HEK293 (cell line): Measurements from ENCODE around the gene ANKRD31.

ENCODE experiments used
- CTCF ChIA-PET: fragments of 350-600 bp; formaldehyde crosslinking; extraction: SDS; loops from one replicate; lab custom pipeline; 2021; ENCODE audit warnings: antibody characterized with exemption; lab: Yijun Ruan, JAX
- POLR2A ChIA-PET: fragments of 300-600 bp; formaldehyde crosslinking; extraction: SDS; loops from one replicate; lab custom pipeline; 2020; ENCODE audit warnings: antibody characterized with exemption, inconsistent platforms; lab: Yijun Ruan, JAX
- H3K27ac ChIP-seq: fragments of 200-500 bp; sonication (Bioruptor generic); 2 replicates; pipeline ENCODE4 v1.5.1; 2014; ENCODE audit warnings: low read depth, low read length, control low read depth, inconsistent platforms; ENCODE audit errors: extremely low read depth
- H3K36me3 ChIP-seq, 2 experiments: fragments of 200-500 bp in 1 of 2; sonication (Bioruptor generic) in 1 of 2; 1 replicate in 1 of 2; 2 replicates in 1 of 2; pipeline ENCODE4 v1.5.1; 2014 to 2017; ENCODE audit warnings: inconsistent platforms in 2 of 2, low read length in 2 of 2; ENCODE audit not compliant: control insufficient read depth in 2 of 2, insufficient read depth in 1 of 2
- H3K4me1 ChIP-seq: fragments of 200-500 bp; sonication (Bioruptor generic); 2 replicates; pipeline ENCODE4 v1.5.1; 2014; ENCODE audit warnings: mild to moderate bottlenecking, low read length, inconsistent platforms; ENCODE audit not compliant: control insufficient read depth, insufficient read depth
- H3K4me3 ChIP-seq: 2 replicates; pipeline ENCODE4 v1.5.1; 2011; ENCODE audit warnings: low read depth, mild to moderate bottlenecking, control low read depth, low read length, moderate library complexity
- H3K9me3 ChIP-seq: fragments of 200-500 bp; sonication (Bioruptor generic); 2 replicates; pipeline ENCODE4 v1.5.1; 2014; ENCODE audit warnings: low read depth, low read length, inconsistent platforms; ENCODE audit not compliant: control insufficient read depth, insufficient read depth
- FEZF1 ChIP-seq: fragments of 450-650 bp; formaldehyde crosslinking; IDR thresholded peaks from 2 replicates; pipeline ENCODE4 v1.5.1; 2016; ENCODE audit warnings: missing biosample characterization, missing genetic modification characterization
- GLI4 ChIP-seq: fragments of 450-650 bp; formaldehyde crosslinking; IDR thresholded peaks from 2 replicates; pipeline ENCODE4 v1.5.1; 2016; ENCODE audit warnings: missing biosample characterization, missing genetic modification characterization
- HIC1 ChIP-seq: fragments of 450-650 bp; formaldehyde crosslinking; IDR thresholded peaks from 2 replicates; pipeline ENCODE4 v1.5.1; 2016; ENCODE audit warnings: missing biosample characterization, missing genetic modification characterization
- KLF7 ChIP-seq: fragments of 450-650 bp; formaldehyde crosslinking; IDR thresholded peaks from 2 replicates; pipeline ENCODE4 v1.5.1; 2016; ENCODE audit warnings: missing biosample characterization, missing genetic modification characterization, borderline replicate concordance
- KLF9 ChIP-seq: fragments of 450-650 bp; formaldehyde crosslinking; IDR thresholded peaks from 2 replicates; pipeline ENCODE4 v1.5.1; 2016; ENCODE audit warnings: missing biosample characterization, missing genetic modification characterization, low read depth
- TCF7L2 ChIP-seq: IDR thresholded peaks from 2 replicates; pipeline ENCODE4 v1.6.1; 2011; ENCODE audit warnings: low read depth, mild to moderate bottlenecking, inconsistent platforms, low read length, moderate library complexity, borderline replicate concordance
- ZBTB10 ChIP-seq: fragments of 450-650 bp; formaldehyde crosslinking; IDR thresholded peaks from 2 replicates; pipeline ENCODE4 v1.5.1; 2016; ENCODE audit warnings: missing biosample characterization, missing genetic modification characterization
- ZBTB17 ChIP-seq: fragments of 450-650 bp; formaldehyde crosslinking; IDR thresholded peaks from 2 replicates; pipeline ENCODE4 v1.5.1; 2016; ENCODE audit warnings: missing biosample characterization, missing genetic modification characterization
- ZNF133 ChIP-seq: fragments of 450-650 bp; formaldehyde crosslinking; IDR thresholded peaks from 2 replicates; pipeline ENCODE4 v1.5.1; 2016; ENCODE audit warnings: missing biosample characterization, missing genetic modification characterization
- ZNF155 ChIP-seq: fragments of 450-650 bp; formaldehyde crosslinking; IDR thresholded peaks from 2 replicates; pipeline ENCODE4 v1.5.1; 2016; ENCODE audit warnings: missing biosample characterization, missing genetic modification characterization
- ZNF239 ChIP-seq: fragments of 450-650 bp; formaldehyde crosslinking; IDR thresholded peaks from 2 replicates; pipeline ENCODE4 v1.5.1; 2016; ENCODE audit warnings: missing biosample characterization, missing genetic modification characterization
- ZNF248 ChIP-seq: fragments of 450-650 bp; formaldehyde crosslinking; IDR thresholded peaks from 2 replicates; pipeline ENCODE4 v1.5.1; 2017; ENCODE audit warnings: missing biosample characterization, missing genetic modification characterization
- ZNF292 ChIP-seq: fragments of 450-650 bp; formaldehyde crosslinking; IDR thresholded peaks from 2 replicates; pipeline ENCODE4 v1.5.1; 2016; ENCODE audit warnings: low read depth, missing biosample characterization, missing genetic modification characterization, borderline replicate concordance
- ZNF302 ChIP-seq: fragments of 450-650 bp; formaldehyde crosslinking; IDR thresholded peaks from 2 replicates; pipeline ENCODE4 v1.5.1; 2016; ENCODE audit warnings: missing biosample characterization, missing genetic modification characterization, low read depth
- ZNF394 ChIP-seq: fragments of 450-650 bp; formaldehyde crosslinking; IDR thresholded peaks from 2 replicates; pipeline ENCODE4 v1.5.1; 2016; ENCODE audit warnings: missing biosample characterization, missing genetic modification characterization, mild to moderate bottlenecking, moderate library complexity, borderline replicate concordance
- ZNF426 ChIP-seq: fragments of 450-650 bp; formaldehyde crosslinking; IDR thresholded peaks from 2 replicates; pipeline ENCODE4 v1.5.1; 2017; ENCODE audit warnings: missing biosample characterization, missing genetic modification characterization, mild to moderate bottlenecking, inconsistent platforms, moderate library complexity
- ZNF514 ChIP-seq: fragments of 450-650 bp; formaldehyde crosslinking; IDR thresholded peaks from 2 replicates; pipeline ENCODE4 v1.5.1; 2016; ENCODE audit warnings: missing biosample characterization, missing genetic modification characterization
- ZNF521 ChIP-seq: fragments of 450-650 bp; formaldehyde crosslinking; IDR thresholded peaks from 2 replicates; pipeline ENCODE4 v1.5.1; 2017; ENCODE audit warnings: missing biosample characterization, mild to moderate bottlenecking, missing genetic modification characterization
- ZNF701 ChIP-seq: fragments of 450-650 bp; formaldehyde crosslinking; IDR thresholded peaks from 2 replicates; pipeline ENCODE4 v1.5.1; 2016; ENCODE audit warnings: missing biosample characterization, missing genetic modification characterization
- ZNF747 ChIP-seq: fragments of 450-650 bp; formaldehyde crosslinking; IDR thresholded peaks from 2 replicates; pipeline ENCODE4 v1.5.1; 2016; ENCODE audit warnings: missing biosample characterization, missing genetic modification characterization
- TF ChIP-seq, protein P1 (sequence below): fragments of 450-650 bp; formaldehyde crosslinking; IDR thresholded peaks from 2 replicates; pipeline ENCODE4 v1.5.1; 2016; ENCODE audit warnings: missing biosample characterization, missing genetic modification characterization, borderline replicate concordance
- TF ChIP-seq, protein P2 (sequence below): fragments of 450-650 bp; formaldehyde crosslinking; IDR thresholded peaks from 2 replicates; pipeline ENCODE4 v1.5.1; 2017; ENCODE audit warnings: missing biosample characterization, missing genetic modification characterization
- TF ChIP-seq, protein P3 (sequence below): fragments of 450-650 bp; formaldehyde crosslinking; IDR thresholded peaks from 2 replicates; pipeline ENCODE4 v1.5.1; 2016; ENCODE audit warnings: missing biosample characterization, missing genetic modification characterization

ANKRD31 gene

DNA sequence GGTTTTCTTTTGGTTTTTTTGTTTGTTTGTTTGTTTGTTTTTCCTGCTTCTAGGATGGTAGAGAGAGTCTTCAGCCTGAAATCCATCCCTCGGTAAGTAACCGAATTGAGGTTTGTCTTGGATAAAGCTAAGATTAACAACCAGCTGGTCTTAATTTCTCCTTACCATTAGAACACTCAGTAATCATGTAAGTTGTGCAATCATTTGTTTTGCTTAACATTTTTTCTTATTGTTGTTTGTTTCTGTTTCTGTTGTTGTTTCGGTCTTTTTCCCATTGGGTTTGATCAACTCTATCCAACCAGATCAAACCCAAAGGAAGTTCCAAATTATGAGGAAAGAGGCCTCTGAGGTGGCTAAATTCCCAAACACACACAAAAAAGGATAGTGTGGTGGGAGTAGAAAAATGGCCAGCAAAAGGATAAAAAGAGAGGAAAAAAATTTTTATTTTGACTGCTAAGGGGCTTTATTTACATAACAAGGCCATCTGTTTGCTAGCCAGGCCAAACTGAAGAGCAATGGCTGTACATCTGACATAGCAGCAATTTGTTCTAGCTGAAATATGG, 49.6 kb upstream of the ANKRD31 start:
- TF ChIP-seq, protein P1, sequence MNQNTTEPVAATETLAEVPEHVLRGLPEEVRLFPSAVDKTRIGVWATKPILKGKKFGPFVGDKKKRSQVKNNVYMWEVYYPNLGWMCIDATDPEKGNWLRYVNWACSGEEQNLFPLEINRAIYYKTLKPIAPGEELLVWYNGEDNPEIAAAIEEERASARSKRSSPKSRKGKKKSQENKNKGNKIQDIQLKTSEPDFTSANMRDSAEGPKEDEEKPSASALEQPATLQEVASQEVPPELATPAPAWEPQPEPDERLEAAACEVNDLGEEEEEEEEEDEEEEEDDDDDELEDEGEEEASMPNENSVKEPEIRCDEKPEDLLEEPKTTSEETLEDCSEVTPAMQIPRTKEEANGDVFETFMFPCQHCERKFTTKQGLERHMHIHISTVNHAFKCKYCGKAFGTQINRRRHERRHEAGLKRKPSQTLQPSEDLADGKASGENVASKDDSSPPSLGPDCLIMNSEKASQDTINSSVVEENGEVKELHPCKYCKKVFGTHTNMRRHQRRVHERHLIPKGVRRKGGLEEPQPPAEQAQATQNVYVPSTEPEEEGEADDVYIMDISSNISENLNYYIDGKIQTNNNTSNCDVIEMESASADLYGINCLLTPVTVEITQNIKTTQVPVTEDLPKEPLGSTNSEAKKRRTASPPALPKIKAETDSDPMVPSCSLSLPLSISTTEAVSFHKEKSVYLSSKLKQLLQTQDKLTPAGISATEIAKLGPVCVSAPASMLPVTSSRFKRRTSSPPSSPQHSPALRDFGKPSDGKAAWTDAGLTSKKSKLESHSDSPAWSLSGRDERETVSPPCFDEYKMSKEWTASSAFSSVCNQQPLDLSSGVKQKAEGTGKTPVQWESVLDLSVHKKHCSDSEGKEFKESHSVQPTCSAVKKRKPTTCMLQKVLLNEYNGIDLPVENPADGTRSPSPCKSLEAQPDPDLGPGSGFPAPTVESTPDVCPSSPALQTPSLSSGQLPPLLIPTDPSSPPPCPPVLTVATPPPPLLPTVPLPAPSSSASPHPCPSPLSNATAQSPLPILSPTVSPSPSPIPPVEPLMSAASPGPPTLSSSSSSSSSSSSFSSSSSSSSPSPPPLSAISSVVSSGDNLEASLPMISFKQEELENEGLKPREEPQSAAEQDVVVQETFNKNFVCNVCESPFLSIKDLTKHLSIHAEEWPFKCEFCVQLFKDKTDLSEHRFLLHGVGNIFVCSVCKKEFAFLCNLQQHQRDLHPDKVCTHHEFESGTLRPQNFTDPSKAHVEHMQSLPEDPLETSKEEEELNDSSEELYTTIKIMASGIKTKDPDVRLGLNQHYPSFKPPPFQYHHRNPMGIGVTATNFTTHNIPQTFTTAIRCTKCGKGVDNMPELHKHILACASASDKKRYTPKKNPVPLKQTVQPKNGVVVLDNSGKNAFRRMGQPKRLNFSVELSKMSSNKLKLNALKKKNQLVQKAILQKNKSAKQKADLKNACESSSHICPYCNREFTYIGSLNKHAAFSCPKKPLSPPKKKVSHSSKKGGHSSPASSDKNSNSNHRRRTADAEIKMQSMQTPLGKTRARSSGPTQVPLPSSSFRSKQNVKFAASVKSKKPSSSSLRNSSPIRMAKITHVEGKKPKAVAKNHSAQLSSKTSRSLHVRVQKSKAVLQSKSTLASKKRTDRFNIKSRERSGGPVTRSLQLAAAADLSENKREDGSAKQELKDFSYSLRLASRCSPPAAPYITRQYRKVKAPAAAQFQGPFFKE: no peak
- TF ChIP-seq ZNF701: no peak
- TF ChIP-seq ZNF514: no peak
- TF ChIP-seq ZBTB17 (tag by site-specific recombination): no peak
- TF ChIP-seq ZNF155: no peak
- no peak for TF ChIP-seq ZNF133 (tag by site-specific recombination)
- no peak for TF ChIP-seq FEZF1
- TF ChIP-seq, protein P2, sequence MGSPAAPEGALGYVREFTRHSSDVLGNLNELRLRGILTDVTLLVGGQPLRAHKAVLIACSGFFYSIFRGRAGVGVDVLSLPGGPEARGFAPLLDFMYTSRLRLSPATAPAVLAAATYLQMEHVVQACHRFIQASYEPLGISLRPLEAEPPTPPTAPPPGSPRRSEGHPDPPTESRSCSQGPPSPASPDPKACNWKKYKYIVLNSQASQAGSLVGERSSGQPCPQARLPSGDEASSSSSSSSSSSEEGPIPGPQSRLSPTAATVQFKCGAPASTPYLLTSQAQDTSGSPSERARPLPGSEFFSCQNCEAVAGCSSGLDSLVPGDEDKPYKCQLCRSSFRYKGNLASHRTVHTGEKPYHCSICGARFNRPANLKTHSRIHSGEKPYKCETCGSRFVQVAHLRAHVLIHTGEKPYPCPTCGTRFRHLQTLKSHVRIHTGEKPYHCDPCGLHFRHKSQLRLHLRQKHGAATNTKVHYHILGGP (tag by site-specific recombination): no peak
- no peak for TF ChIP-seq ZNF248 (tag by site-specific recombination)
- TF ChIP-seq ZNF521 (tag by site-specific recombination): no peak
- TF ChIP-seq KLF7 (tag by site-specific recombination): no peak
- no peak for TF ChIP-seq KLF9 (tag by site-specific recombination)
- TF ChIP-seq, protein P3, sequence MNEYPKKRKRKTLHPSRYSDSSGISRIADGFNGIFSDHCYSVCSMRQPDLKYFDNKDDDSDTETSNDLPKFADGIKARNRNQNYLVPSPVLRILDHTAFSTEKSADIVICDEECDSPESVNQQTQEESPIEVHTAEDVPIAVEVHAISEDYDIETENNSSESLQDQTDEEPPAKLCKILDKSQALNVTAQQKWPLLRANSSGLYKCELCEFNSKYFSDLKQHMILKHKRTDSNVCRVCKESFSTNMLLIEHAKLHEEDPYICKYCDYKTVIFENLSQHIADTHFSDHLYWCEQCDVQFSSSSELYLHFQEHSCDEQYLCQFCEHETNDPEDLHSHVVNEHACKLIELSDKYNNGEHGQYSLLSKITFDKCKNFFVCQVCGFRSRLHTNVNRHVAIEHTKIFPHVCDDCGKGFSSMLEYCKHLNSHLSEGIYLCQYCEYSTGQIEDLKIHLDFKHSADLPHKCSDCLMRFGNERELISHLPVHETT: no peak
- TF ChIP-seq ZNF292 (tag by site-specific recombination): no peak
- TF ChIP-seq ZNF239 (tag by site-specific recombination): no peak
- TF ChIP-seq GLI4 (tag by site-specific recombination): no peak
- TF ChIP-seq ZNF426: no peak
- ChIA-PET CTCF (interaction anchor here (0.5 kb wide), 1 partner anchor 1349 kb away, joined by 3 read pairs; no protein-coding TSS in a partner anchor), POLR2A (no interaction called here)
- H3K4me1 ChIP-seq: no peaks in the 10 kb centered on the region
- no peaks in the 10 kb centered on the region for H3K9me3 ChIP-seq
- H3K27ac ChIP-seq: no peak overlapping the region
- no peak overlapping the region for H3K4me3 ChIP-seq
- H3K36me3 ChIP-seq: no peaks in the 10 kb centered on the region

DNA sequence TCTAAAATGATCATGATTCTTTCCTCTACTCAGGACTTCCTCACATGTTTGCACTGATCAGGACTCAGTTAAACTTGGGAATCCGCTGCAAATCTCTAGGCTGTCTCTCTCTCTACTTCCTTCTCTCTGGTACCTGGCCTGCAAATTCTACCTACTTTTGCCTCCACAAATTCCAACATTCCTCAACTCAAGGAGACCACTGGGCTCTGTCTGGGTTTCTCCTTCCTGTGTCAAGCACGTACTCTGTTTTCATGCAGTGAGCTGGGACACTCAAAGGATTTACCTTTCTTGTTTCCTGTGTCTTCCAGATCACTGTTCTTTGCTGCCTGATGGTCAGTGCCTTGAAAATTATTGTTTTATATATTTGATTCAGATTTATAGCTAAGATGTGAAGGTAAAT, 45.9 kb upstream of the ANKRD31 start:
- ChIA-PET CTCF (interaction anchor here (0.8 kb wide), 2 partner anchors 382 to 892 kb away, joined by 3 read pairs; no protein-coding TSS in a partner anchor), POLR2A (interaction anchor here (0.5 kb wide), 1 partner anchor 435 kb away, joined by 4 read pairs; no protein-coding TSS in a partner anchor)
- Histone ChIP-seq H3K36me3 (no peaks in the 10 kb centered on the region), H3K9me3 (no peaks in the 10 kb centered on the region), H3K27ac (no peak overlapping the region), H3K4me1 (no peaks in the 10 kb centered on the region), H3K4me3 (no peak overlapping the region)
- TF ChIP-seq ZBTB10 (no peak), TCF7L2 (no peak), HIC1 (tag by site-specific recombination) (no peak), ZNF302 (tag by site-specific recombination) (no peak), ZNF747 (tag by site-specific recombination) (no peak), ZNF394 (tag by site-specific recombination) (no peak)
